Omental fat pad (tissue), 4 donors: ENCODE measurements around the gene ACAP2. TPM values are rescaled to one million over a fixed set of nuclear protein-coding genes. Genes with fewer than 3 reads are reported as not detected.

Experiments
- ATAC-seq: fragments of 150-250 bp; one replicate; pipeline ENCODE4 v1.9.1; 2016; ENCODE audit warnings: mild to moderate bottlenecking, moderate library complexity; ENCODE audit not compliant: low FRiP score
- DNase-seq: peaks from one replicate; pipeline ENCODE4 v3.0.0-alpha.2; 2019; ENCODE audit warnings: low spot score
- total RNA-seq, 4 donors: library from RNA; depleted of rRNA; stranded (reverse); fragments of >200 nt; gene quantifications; one replicate each; pipeline ENCODE4 v1.1.0, GENCODE V29; 2016
- TF ChIP-seq, protein P1 (sequence below), 3 donors: fragments of 450-650 bp; IDR thresholded peaks; one replicate each; pipeline ENCODE4 v1.5.1; 2016 to 2017; ENCODE audit warnings: antibody characterized with exemption in 3 of 3, mild to moderate bottlenecking in 3 of 3, moderate library complexity in 2 of 3

Gene ACAP2
- total RNA-seq, 4 donors from 2014 or later, result 41.6 to 76.1 (median 44.5) TPM

DNA sequence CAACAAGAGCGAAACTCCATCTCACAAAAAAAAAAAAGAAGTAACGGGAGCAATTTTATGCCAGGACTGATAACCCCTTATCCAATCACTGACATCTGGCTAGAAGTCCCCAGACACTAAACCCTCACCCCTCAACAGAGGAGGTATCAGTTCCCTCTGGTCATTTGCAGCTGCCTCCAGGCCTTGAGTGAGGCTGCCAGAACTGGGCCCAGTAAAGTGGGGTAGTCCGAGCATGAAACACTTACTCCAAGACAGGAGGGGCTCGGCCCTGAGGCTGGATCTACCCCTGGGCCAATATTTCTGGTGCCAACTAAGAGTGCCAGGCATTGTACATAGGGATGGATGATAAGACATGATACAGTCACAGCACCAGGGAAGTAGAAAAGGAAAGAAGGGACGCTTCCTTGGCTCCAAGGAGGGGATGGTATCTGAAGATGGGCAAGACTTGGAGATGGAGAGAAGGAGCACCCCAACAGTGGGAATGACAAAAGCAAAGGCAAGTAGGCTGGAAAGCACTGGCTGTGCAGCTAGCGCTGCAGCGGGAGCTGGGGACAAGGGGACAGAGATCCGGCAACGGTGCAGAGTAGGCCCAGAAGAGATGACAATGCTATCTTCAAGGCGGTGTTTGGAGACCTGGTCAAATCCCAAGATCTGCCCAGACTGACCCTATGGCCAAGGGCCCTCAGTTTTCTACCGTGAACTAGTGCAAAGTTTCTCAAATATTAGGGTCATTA lies 174.1 kb downstream of the ACAP2 start:
- DNase-seq (no peak), ATAC-seq (no peak)
- TF ChIP-seq, protein P1, sequence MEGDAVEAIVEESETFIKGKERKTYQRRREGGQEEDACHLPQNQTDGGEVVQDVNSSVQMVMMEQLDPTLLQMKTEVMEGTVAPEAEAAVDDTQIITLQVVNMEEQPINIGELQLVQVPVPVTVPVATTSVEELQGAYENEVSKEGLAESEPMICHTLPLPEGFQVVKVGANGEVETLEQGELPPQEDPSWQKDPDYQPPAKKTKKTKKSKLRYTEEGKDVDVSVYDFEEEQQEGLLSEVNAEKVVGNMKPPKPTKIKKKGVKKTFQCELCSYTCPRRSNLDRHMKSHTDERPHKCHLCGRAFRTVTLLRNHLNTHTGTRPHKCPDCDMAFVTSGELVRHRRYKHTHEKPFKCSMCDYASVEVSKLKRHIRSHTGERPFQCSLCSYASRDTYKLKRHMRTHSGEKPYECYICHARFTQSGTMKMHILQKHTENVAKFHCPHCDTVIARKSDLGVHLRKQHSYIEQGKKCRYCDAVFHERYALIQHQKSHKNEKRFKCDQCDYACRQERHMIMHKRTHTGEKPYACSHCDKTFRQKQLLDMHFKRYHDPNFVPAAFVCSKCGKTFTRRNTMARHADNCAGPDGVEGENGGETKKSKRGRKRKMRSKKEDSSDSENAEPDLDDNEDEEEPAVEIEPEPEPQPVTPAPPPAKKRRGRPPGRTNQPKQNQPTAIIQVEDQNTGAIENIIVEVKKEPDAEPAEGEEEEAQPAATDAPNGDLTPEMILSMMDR (IDR thresholded peaks at IDR 0.05), result no peak

DNA sequence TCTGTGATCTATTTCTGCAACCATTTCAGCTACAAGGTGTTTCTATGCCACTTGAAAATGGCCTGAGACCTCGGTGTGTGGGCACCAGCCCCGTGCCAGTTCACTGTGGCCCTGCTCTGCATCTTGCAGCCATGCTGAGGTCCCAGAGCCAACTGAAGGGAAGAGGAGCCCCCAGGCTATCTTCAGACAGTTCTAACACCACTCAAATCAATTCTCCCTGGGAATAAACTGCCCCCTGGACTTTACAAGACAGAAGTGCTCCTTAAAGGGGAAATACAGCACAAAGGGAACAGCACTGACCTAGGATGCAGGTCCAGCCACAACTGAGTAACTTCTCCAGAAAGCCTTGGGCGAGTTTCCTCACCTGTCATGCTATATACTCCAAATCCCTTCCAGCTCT lies 175.7 kb downstream of the ACAP2 start:
- TF ChIP-seq, protein P1 (IDR thresholded peaks at IDR 0.05), result no peak
- DNase-seq (no peak), ATAC-seq (no peak)

DNA sequence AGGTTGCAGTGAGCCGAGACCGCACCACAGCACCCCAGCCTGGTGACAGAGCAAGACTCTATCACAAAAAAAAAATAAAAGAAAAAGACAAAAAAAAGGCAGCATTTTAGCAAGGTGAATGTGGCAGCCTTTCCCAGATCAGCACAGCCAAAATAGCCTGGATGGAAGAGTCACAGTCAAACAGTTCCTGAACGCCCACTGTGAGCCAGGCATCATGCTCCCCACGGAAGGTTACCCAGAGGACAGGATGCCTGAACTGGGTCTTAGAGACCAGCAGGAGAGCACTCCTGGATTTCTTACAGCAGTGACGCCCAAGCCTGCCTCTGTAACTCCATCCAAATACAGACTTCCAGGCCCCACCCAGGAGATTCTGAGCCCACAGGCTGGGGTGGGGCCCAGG lies 176.4 kb downstream of the ACAP2 start:
- no peak for ATAC-seq
- no peak for DNase-seq

DNA sequence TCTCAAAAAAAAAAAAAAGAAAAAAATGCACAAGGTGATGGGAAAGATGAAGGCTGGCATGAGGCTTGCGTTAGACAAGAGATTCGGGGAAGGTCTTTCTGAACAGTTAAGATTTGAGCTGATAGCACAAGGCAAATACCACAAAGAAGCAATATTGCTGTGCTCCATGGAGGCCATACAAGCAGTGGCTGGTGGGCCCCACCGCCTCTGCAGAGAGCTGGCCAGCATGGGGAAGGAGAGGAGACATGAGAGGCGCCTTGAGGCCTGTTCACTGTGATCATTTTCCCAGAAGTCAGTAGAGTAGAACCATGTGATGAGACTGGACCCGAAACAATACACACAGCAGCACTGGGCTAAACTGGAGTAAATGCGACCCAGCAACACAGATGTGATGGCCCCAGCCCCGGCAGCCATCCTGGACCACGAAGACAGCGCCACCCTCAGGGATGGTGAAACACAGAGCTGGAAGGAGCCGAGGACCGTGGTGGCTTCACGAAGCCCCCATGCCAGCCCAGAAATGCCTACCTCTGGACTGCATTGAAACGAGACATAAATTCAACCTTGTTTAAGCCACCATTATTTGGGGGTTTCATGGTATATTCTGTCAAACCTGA lies 177.3 kb downstream of the ACAP2 start:
- DNase-seq, result no peak
- ATAC-seq, result no peak
- TF ChIP-seq, protein P1 (IDR thresholded peaks at IDR 0.05), result no peak

More for the DNA sequence above, 176.4 kb downstream of the ACAP2 start:
- TF ChIP-seq, protein P1 (IDR thresholded peaks at IDR 0.05), result no peak

DNA sequence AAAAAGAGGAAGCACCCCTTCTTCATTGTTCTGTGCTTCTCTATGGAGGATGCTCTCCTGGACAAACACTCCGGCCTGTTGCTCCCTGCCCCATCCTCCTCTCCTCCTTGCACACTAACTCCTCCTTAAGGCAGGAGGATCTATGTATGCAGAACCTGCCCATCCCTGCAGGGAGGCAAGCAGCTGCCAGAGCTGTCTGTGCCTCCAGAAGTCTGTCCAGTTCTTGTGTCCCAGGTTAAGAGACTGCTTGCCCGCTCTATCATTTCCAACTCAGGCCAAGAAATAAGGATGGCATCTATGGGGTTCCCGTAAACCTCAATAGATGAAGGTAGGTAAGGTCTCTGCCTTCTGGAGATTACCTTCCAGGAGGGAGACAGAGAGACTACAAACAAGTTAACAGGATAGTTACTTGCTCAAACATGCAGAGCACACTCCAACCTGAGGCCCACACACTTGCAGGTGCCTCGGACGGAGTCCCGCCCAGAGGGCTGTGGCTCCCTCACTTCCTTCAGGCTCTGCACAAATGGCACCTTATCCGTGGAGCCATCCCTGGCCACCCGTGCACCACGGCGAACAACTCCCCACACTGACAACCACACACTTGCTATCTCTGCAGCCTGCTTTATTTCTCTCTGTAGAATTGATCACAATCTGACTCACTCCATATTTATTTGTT lies 178.8 kb downstream of the ACAP2 start:
- TF ChIP-seq, protein P1 (IDR thresholded peaks at IDR 0.05), result no peak
- no peak for ATAC-seq
- no peak for DNase-seq

DNA sequence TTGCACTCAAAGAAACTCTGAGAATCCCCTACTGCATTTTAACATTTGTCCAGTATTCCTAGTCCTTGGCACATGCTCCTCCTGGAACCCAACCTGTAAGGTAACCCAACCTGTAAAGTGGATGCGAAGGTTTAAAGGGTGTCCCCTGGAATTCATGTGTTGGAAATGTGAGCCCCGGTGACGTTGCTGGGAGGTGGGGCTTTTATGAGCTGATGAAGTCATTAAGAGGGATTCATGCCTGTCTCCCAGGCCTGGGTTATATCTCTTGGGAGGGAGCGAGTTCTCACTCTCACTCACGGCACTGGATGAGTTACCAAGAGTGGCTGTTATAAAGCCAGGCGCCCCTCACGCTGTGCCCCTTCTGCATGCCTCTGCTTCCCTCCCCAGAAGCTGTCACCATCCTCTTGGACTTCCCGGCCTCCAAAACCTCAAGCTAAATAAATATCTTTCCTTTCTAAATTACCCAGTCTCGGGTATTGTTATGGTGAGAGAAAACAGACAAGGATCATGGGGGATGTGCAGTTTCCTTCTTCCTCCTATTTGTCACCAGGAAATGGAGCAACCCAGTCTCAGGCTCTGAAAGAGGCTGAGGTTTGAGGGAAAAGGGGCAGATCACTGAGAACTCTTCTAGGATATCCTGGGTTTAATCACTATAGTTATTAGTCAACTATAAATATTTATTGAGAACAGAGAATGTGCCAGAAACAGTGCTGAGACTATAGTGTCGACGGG lies 179.5 kb downstream of the ACAP2 start:
- TF ChIP-seq, protein P1 (IDR thresholded peaks at IDR 0.05), result no peak
- ATAC-seq (no peak), DNase-seq (no peak)
